Activated CD8-positive, alpha-beta memory T cell treated with anti-CD3 and anti-CD28 coated beads, Interleukin-2, amount 50 U/mL, for 48 hours (primary cell): ENCODE results near the gene KRT7.
"Not testable (repeated sequence)": the region's sequence is repeated elsewhere in the genome, so short reads cannot be mapped to it uniquely, and the experiment has no call there.

ENCODE experiments used
- DNase-seq: peaks from one replicate; pipeline ENCODE4 v3.0.0-alpha.2; 2020

KRT7 gene

GRCh38 chr12:52280796-52281560 lies 47.9 kb downstream of the KRT7 start:
- no peak for DNase-seq

DNA sequence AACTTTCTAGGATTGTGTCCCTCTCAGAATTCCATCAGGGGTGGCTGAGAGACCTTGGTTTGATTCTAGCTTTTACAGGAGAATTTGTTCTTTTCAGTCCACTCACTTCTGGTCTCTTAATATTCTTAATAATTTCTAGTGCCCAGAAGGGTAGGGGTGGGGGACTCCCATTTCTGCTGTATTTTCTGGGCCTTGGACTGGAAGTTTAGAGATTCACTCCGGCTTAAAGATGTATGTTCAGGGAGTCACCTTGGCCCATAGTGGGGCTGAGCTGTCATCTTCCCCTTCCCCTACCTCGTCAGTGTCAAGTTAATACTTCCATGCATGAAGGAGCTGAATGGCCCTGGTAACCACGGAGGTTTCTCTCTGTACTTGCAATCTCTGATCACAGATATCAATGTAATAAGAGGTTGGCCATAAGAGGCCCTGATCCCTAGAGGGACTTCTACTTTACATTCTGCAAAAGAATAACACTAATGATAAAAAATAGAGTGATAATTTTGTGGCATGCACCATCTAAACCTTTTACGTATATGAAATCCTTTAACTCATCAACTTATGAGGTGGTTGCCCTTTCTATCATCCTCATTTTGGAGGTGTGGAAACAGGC lies 51.6 kb downstream of the KRT7 start:
- DNase-seq, result peak; percentile 20

DNA sequence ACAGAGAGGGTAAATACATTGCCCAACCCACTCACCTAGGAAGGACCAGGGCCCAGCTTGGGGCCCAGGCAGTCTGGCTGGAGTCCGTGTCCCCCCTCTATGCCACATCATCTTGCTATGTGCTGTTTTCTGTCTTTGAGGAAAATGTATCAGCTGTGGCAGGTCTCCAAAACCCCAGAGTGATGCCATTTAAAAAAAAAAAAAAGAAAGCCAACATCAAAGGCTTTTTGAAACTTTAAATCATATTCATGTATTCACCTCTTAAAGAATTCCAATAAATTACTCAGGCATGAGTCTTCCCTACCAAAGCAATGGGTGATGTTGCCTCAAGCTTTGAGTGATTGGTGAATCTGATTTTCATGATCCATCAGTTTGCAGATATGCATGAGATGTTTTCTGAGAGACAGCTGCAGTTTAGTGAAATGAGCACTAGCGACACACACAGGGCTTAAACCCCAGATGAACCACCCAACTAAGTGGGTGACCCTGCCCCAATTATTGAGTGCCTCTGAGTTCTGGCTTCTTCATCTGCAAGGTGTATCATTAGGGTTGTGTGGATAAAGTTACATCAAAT lies 52.2 kb downstream of the KRT7 start:
- DNase-seq, result no peak

- DNase-seq, result peak; percentile 32
Measured at GRCh38 chr12:52285851-52286530, 52.9 kb downstream of the KRT7 start.

- DNase-seq, result peak; percentile 40
Measured at GRCh38 chr12:52286857-52287785, 54.1 kb downstream of the KRT7 start.

GRCh38 chr12:52287816-52288805 lies 55.1 kb downstream of the KRT7 start:
- DNase-seq, result peak; percentile 44

- not testable (repeated sequence) for DNase-seq
Measured at GRCh38 chr12:52290483-52291134, 57.6 kb downstream of the KRT7 start.

DNA sequence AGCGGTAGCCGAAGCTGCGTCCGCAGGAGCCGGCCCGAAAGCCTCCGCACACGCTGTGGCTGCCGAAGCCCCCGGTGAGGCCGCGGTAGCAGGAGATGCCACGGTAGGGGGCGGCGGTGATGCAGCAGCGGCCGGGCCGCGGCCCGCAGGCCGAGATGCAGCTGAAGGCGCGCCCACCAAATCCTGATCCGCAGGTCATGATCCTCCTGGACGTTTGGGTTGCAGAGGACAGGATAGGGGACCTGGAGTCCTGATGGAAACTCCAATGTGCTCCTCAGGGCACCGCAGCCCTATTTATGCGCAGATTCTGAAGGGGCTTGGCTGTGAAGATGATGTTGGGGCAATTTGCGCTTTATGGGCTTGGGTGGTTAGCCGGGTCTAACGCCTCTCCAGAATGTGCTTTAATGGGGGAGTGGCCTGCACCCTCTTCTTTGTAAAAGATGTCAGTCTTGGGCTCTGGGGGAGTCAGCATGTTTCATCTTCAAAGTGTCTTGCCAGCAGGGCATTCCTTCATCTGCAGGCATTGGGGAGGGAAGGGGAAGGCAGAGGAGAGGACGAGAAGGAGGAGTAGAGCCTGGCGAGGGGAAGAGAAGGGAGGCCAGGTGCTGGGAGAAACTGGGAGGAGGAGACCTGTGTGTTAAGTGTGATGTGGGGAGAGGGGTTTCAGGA lies 58.4 kb downstream of the KRT7 start, which contains the start of gene KRT81:
Gene KRT81, minus strand, starts transcription at position 268 of the 669 bp plus-strand sequence. Its CDS starts 69 bp downstream, at position 199.
- DNase-seq, result peak; percentile 25

- DNase-seq, result peak; percentile 32
Measured at GRCh38 chr12:52293926-52294325, 60.9 kb downstream of the KRT7 start.

DNA sequence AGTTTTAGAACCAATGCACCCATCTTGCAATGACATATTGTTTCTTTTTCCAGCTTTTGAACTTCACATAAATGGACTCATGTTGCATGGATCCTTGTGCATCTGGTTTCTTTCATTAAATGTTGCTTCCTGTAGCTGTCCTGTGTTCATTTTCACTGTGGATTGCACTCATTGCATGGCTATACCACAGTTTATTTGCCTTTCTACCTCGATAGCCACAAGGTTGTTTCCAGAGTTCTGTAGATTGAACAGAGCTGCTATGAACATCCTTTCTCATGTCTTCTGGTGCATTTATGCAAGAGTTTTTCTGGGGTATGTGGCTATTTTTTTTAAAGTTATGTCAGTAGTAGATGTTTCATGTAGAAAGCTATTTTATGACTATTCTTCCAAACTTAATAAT lies 61.8 kb downstream of the KRT7 start:
- no peak for DNase-seq

GRCh38 chr12:52295663-52296062 lies 62.6 kb downstream of the KRT7 start:
- DNase-seq, result no peak

GRCh38 chr12:52296572-52297215 lies 63.7 kb downstream of the KRT7 start:
- DNase-seq, result no peak
